IMR-90 (cell line): ENCODE data around the gene ESAM. TPM values are rescaled to one million over a fixed set of nuclear protein-coding genes. Genes with fewer than 3 reads are reported as not detected.

ENCODE experiments used
- ATAC-seq: fragments of 200-7000 bp; cut with Tn5 transposase; 2 replicates; pipeline ENCODE4 v1.9.1; 2020; ENCODE audit warnings: low read depth, mild to moderate bottlenecking, moderate library complexity
- BruUV-seq: library from RNA; stranded (reverse); fragments of 400-500 nt; replicated peaks from 2 replicates; lab custom pipeline; 2021; lab: Mats Ljungman, UMichigan
- CTCF ChIA-PET: fragments of 300-600 bp; formaldehyde crosslinking; extraction: SDS; loops from one replicate; lab custom pipeline; 2021; ENCODE audit warnings: antibody characterized with exemption; lab: Yijun Ruan, JAX
- POLR2A ChIA-PET: fragments of 300-600 bp; sonication (Branson Sonifier 250); formaldehyde crosslinking; loops from one replicate; lab custom pipeline; 2022; ENCODE audit warnings: antibody characterized with exemption; ENCODE audit not compliant: unreplicated experiment; lab: Charles Lee
- DNase-seq: peaks from one replicate; pipeline ENCODE4 v3.0.0; 2013
- H2AFZ ChIP-seq: replicated peaks from 2 replicates; pipeline ENCODE3; 2013; ENCODE audit warnings: low read length, mild to moderate bottlenecking; ENCODE audit not compliant: poor library complexity
- H2AK5ac ChIP-seq: 2 replicates; pipeline ENCODE4 v1.6.1; 2013; ENCODE audit warnings: low read depth, low read length, inconsistent platforms
- H2AK9ac ChIP-seq: replicated peaks from 2 replicates; pipeline ENCODE3; 2013; ENCODE audit warnings: mild to moderate bottlenecking, low read depth, low read length, moderate library complexity; ENCODE audit not compliant: poor library complexity
- H2BK120ac ChIP-seq: 2 replicates; pipeline ENCODE4 v1.6.1; 2013; ENCODE audit warnings: low read depth, low read length, inconsistent platforms
- H2BK15ac ChIP-seq: 3 replicates; pipeline ENCODE4 v1.6.1; 2013; ENCODE audit warnings: low read depth, low read length, inconsistent platforms
- H2BK20ac ChIP-seq: 2 replicates; pipeline ENCODE4 v1.6.1; 2013; ENCODE audit warnings: low read depth, mild to moderate bottlenecking, inconsistent platforms, low read length, moderate library complexity
- H2BK5ac ChIP-seq: 2 replicates; pipeline ENCODE4 v1.6.1; 2013; ENCODE audit warnings: mild to moderate bottlenecking, low read depth, low read length, inconsistent platforms; ENCODE audit not compliant: poor library complexity, severe bottlenecking
- H3K14ac ChIP-seq: replicated peaks from 2 replicates; pipeline ENCODE4 v1.6.1; 2013; ENCODE audit warnings: low read depth, low read length, inconsistent platforms
- H3K18ac ChIP-seq: 2 replicates; pipeline ENCODE4 v1.6.1; 2013; ENCODE audit warnings: low read depth, low read length, control low read depth
- H3K23ac ChIP-seq: 2 replicates; pipeline ENCODE4 v1.6.1; 2013; ENCODE audit warnings: low read depth, low read length, inconsistent platforms
- H3K27ac ChIP-seq: 2 replicates; pipeline ENCODE4 v1.5.1; 2013; ENCODE audit warnings: mild to moderate bottlenecking, control low read depth, low read length; ENCODE audit not compliant: insufficient read depth
- H3K27me3 ChIP-seq: 2 replicates; pipeline ENCODE4 v1.6.1; 2013; ENCODE audit warnings: low read length; ENCODE audit not compliant: control insufficient read depth, insufficient read depth
- H3K36me3 ChIP-seq: 2 replicates; pipeline ENCODE4 v1.6.1; 2013; ENCODE audit warnings: low read length, mixed read lengths; ENCODE audit not compliant: control insufficient read depth, insufficient read depth
- H3K4ac ChIP-seq: 2 replicates; pipeline ENCODE4 v1.6.1; 2013; ENCODE audit warnings: low read depth, low read length, inconsistent platforms
- H3K4me1 ChIP-seq: 2 replicates; pipeline ENCODE4 v1.6.1; 2013; ENCODE audit warnings: low read length, mixed read lengths; ENCODE audit not compliant: control insufficient read depth, insufficient read depth
- H3K4me2 ChIP-seq: 2 replicates; pipeline ENCODE4 v1.6.1; 2013; ENCODE audit warnings: low read depth, mild to moderate bottlenecking, control low read depth, low read length, moderate library complexity
- H3K4me3 ChIP-seq: 2 replicates; pipeline ENCODE4 v1.5.1; 2013; ENCODE audit warnings: low read depth, mild to moderate bottlenecking, control low read depth, low read length, moderate library complexity; ENCODE audit not compliant: insufficient read depth
- H3K56ac ChIP-seq: 2 replicates; pipeline ENCODE4 v1.6.1; 2013; ENCODE audit warnings: low read length, inconsistent platforms; ENCODE audit not compliant: insufficient read depth; ENCODE audit errors: extremely low read depth
- H3K79me1 ChIP-seq, 2 experiments: 2 replicates each; pipeline ENCODE4 v1.6.1; 2013; ENCODE audit warnings: low read length in 2 of 2, inconsistent platforms in 1 of 2, low read depth in 1 of 2
- H3K9ac ChIP-seq: 2 replicates; pipeline ENCODE4 v1.6.1; 2013; ENCODE audit warnings: low read depth, low read length, control low read depth
- H3K9me1 ChIP-seq: 2 replicates; pipeline ENCODE4 v1.6.1; 2013; ENCODE audit warnings: low read length, inconsistent platforms; ENCODE audit not compliant: insufficient read depth
- H3K9me3 ChIP-seq: 2 replicates; pipeline ENCODE4 v1.6.1; 2013; ENCODE audit warnings: low read length; ENCODE audit not compliant: control insufficient read depth, insufficient read depth
- H4K20me1 ChIP-seq: 2 replicates; pipeline ENCODE4 v1.6.1; 2013; ENCODE audit warnings: low read length, inconsistent platforms; ENCODE audit not compliant: insufficient read depth
- H4K5ac ChIP-seq: 2 replicates; pipeline ENCODE4 v1.6.1; 2013; ENCODE audit warnings: mild to moderate bottlenecking, low read depth, low read length, control low read depth
- H4K8ac ChIP-seq, 2 experiments: 2 replicates each; pipeline ENCODE4 v1.6.1; 2013; ENCODE audit warnings: low read depth in 2 of 2, low read length in 2 of 2, control low read depth in 1 of 2, inconsistent platforms in 1 of 2
- H4K91ac ChIP-seq: 2 replicates; pipeline ENCODE4 v1.6.1; 2013; ENCODE audit warnings: low read depth, low read length, inconsistent platforms; ENCODE audit not compliant: insufficient read depth
- BHLHE40 ChIP-seq: fragments of 150-350 bp; IDR thresholded peaks from 2 replicates; pipeline ENCODE4 v1.6.1; 2016; ENCODE audit warnings: mild to moderate bottlenecking, low read depth, low read length
- CEBPB ChIP-seq: IDR thresholded peaks from 2 replicates; pipeline ENCODE4 v1.6.1; 2012; ENCODE audit warnings: low read depth, low read length, improper control_type of control experiment
- NFE2L2 ChIP-seq: fragments of 150-350 bp; IDR thresholded peaks from 2 replicates; pipeline ENCODE4 v1.6.1; 2016; ENCODE audit warnings: low read depth, mild to moderate bottlenecking, low read length
- POLR2A ChIP-seq: IDR thresholded peaks from 2 replicates; pipeline ENCODE4 v1.6.1; 2012; ENCODE audit warnings: mild to moderate bottlenecking, low read depth, low read length
- RAD21 ChIP-seq: IDR thresholded peaks from 2 replicates; pipeline ENCODE4 v1.6.1; 2012; ENCODE audit warnings: low read length, improper control_type of control experiment
- WGBS, 2 experiments: methylation state at CpG; one replicate each; pipeline versions ENCODE4 v1.1.5 to v1.1.7; 2013; ENCODE audit warnings: missing lambda C conversion rate in 2 of 2; ENCODE audit not compliant: insufficient read length in 1 of 2; ENCODE audit errors: extremely low coverage in 2 of 2; 5-methylcytosine and 5-hydroxymethylcytosine counted together
- dilution Hi-C: fragments of 300-500 bp; cut with HindIII; formaldehyde crosslinking; loops from one replicate; pipeline ENCODE4 v1.14.3; 2018; ENCODE audit warnings: low sequenced_read_pairs; ENCODE audit not compliant: unreplicated experiment
- in situ Hi-C: fragments of 300-500 bp; cut with MboI; formaldehyde crosslinking; loops from 3 replicates; pipeline ENCODE4 v1.14.3; 2019; ENCODE audit warnings: low sequenced_read_pairs, inconsistent platforms, mixed read lengths
- intact Hi-C: fragments of 100-400 bp; cut with micrococcal nuclease; formaldehyde crosslinking; loops from 2 replicates; pipeline ENCODE4 v1.10.0; 2022
- polyA plus RNA-seq, 3 experiments: library from polyadenylated mRNA; depleted of rRNA; stranded (reverse); fragments of >200 nt; gene quantifications; 2 replicates each; pipeline ENCODE4 v1.2.3, GENCODE V29; 2012; ENCODE audit warnings: low replicate concordance in 1 of 3
- total RNA-seq: library from RNA; depleted of rRNA; stranded (reverse); fragments of >200 nt; gene quantifications from 2 replicates; pipeline ENCODE4 v1.2.3, GENCODE V29; 2012
- TF ChIP-seq, protein P1 (sequence below): conservative IDR thresholded peaks from 2 replicates; pipeline ENCODE4 v1.5.1; 2012; ENCODE audit warnings: mild to moderate bottlenecking, low read depth, low read length, improper control_type of control experiment
- TF ChIP-seq, protein P2 (sequence below): fragments of 150-350 bp; IDR thresholded peaks from 2 replicates; pipeline ENCODE4 v1.6.1; 2016; ENCODE audit warnings: low read depth, mild to moderate bottlenecking, low read length, moderate library complexity, borderline replicate concordance
- TF ChIP-seq, protein P3 (sequence below): fragments of 150-350 bp; IDR thresholded peaks from 2 replicates; pipeline ENCODE4 v1.6.1; 2017; ENCODE audit warnings: mild to moderate bottlenecking, antibody characterized with exemption, low read length, low read depth

The ESAM gene
- total and polyA plus RNA-seq, 2 of the 4 experiments (the other 2 are of a cell fraction) = under 0.01 to 0.12 TPM

DNA sequence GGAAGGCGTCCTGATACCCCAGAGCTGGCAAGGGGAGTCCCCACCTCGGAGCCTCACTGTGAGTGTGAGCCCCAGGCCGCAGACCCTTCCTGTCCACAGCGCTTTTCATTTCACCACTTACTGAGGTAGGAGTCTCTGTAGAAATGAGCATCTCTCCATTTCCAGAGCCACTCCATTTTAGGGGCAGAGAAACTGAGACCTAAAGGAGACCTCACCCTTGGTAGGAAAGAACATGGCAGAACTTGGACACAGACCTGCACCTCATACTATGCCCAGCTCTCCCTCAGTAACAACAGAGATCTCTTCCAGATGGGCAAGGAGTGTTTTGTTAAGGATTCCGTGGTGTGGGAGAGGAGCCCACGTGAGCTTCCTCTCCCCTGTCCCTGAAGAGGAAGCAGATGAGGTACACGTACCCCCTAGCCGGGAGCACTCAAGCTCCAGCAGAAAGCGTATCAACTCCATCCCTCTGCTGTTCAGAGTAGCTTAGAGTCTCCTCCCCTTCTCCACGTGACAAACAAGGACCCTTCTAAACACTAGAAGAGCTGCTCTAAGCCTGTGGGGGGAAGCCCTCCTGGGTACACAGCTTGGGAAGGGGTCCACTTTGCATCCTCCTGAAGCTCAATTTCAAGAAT is 9.5 kb downstream of the ESAM start:
- H2AK9ac ChIP-seq = peak overlapping the region; percentile 74
- dilution Hi-C loops (no loop called here), in situ Hi-C loops (no loop called here), intact Hi-C loops (no loop called here)
- peak overlapping the region; percentile 75 for H2AFZ ChIP-seq
- TF ChIP-seq POLR2A (no peak), BHLHE40 (no peak), NFE2L2 (no peak), CEBPB (no peak), RAD21 (no peak)
- TF ChIP-seq, protein P1, sequence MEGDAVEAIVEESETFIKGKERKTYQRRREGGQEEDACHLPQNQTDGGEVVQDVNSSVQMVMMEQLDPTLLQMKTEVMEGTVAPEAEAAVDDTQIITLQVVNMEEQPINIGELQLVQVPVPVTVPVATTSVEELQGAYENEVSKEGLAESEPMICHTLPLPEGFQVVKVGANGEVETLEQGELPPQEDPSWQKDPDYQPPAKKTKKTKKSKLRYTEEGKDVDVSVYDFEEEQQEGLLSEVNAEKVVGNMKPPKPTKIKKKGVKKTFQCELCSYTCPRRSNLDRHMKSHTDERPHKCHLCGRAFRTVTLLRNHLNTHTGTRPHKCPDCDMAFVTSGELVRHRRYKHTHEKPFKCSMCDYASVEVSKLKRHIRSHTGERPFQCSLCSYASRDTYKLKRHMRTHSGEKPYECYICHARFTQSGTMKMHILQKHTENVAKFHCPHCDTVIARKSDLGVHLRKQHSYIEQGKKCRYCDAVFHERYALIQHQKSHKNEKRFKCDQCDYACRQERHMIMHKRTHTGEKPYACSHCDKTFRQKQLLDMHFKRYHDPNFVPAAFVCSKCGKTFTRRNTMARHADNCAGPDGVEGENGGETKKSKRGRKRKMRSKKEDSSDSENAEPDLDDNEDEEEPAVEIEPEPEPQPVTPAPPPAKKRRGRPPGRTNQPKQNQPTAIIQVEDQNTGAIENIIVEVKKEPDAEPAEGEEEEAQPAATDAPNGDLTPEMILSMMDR = no peak
- TF ChIP-seq, protein P2, sequence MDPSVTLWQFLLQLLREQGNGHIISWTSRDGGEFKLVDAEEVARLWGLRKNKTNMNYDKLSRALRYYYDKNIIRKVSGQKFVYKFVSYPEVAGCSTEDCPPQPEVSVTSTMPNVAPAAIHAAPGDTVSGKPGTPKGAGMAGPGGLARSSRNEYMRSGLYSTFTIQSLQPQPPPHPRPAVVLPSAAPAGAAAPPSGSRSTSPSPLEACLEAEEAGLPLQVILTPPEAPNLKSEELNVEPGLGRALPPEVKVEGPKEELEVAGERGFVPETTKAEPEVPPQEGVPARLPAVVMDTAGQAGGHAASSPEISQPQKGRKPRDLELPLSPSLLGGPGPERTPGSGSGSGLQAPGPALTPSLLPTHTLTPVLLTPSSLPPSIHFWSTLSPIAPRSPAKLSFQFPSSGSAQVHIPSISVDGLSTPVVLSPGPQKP = no peak
- TF ChIP-seq, protein P3, sequence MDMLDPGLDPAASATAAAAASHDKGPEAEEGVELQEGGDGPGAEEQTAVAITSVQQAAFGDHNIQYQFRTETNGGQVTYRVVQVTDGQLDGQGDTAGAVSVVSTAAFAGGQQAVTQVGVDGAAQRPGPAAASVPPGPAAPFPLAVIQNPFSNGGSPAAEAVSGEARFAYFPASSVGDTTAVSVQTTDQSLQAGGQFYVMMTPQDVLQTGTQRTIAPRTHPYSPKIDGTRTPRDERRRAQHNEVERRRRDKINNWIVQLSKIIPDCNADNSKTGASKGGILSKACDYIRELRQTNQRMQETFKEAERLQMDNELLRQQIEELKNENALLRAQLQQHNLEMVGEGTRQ = no peak
- DNase-seq (no peak), ATAC-seq (no peak)
- H2BK120ac ChIP-seq = peak overlapping the region; percentile 39
- no peak overlapping the region for H3K4me3 ChIP-seq
- H3K23ac ChIP-seq = 0 out of 2 replicates have a peak overlapping the region, but pooled peaks have one; percentile 55
- POLR2A ChIA-PET = no interaction called here
- H3K9me3 ChIP-seq = no peaks in the 10 kb centered on the region
- no TSS peak for BruUV-seq
- H3K14ac ChIP-seq = peak overlapping the region; percentile 40
- H2BK5ac ChIP-seq = no peak overlapping the region
- H3K36me3 ChIP-seq = no peaks in the 10 kb centered on the region
- H3K4ac ChIP-seq = peak overlapping the region; percentile 53
- no peak overlapping the region; the same call in 1 of the 2 replicates for H4K91ac ChIP-seq
- peak overlapping the region; percentile 68; the same call in 1 of the 2 replicates for H2BK20ac ChIP-seq
- H3K79me1 ChIP-seq = no peaks in the 10 kb centered on the region
- CTCF ChIA-PET = interaction anchor here (1.5 kb wide), 1 partner anchor 10 kb away, joined by 3 read pairs; no protein-coding TSS in a partner anchor
- peaks cover 26% of the 10 kb centered on the region for H3K9me1 ChIP-seq
- peak overlapping the region in 1 of 2 experiments; percentile 61; a peak in 1 of 4 replicates for H4K8ac ChIP-seq
- WGBS, 2 experiments = no CpG with 5 or more reads among the region's 10 CpGs
- H3K27ac ChIP-seq = no peak overlapping the region
- no peak overlapping the region for H3K4me2 ChIP-seq
- no peak overlapping the region for H4K5ac ChIP-seq
- H3K18ac ChIP-seq = no peak overlapping the region
- no peak overlapping the region for H3K56ac ChIP-seq
- H3K9ac ChIP-seq = no peak overlapping the region
- H3K4me1 ChIP-seq = peaks cover 12% of the 10 kb centered on the region
- peak overlapping the region; percentile 56 for H2AK5ac ChIP-seq
- H3K27me3 ChIP-seq = no peaks in the 10 kb centered on the region; the same call in 1 of the 2 replicates
- H2BK15ac ChIP-seq = peak overlapping the region; percentile 35; the same call in 1 of the 3 replicates
- no peaks in the 10 kb centered on the region for H4K20me1 ChIP-seq
